ENCODE results near the gene FAT1.

DNA sequence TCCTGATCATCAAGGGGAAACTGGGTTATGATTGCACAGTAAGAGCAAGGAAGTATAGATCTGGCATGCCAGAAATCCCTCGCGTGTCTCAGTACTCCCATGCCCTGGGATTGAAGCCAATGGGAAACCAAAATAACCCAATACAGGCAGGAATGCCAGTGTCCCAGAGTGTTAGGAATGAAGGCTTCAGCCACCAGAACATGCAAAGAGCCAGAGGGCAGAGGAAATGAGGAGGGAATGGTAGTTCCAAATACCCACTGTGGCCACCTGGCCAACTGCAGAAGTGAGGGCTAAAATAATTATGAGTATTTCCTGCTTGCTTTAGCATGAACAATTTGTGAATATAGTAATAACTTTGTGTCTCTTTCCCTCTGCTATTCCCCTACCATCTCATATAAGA, 180.4 kb downstream of the FAT1 start:
- TF ChIP-seq POLR2A (IDR thresholded peaks at IDR 0.05): no peak
- TF ChIP-seq, protein P1, sequence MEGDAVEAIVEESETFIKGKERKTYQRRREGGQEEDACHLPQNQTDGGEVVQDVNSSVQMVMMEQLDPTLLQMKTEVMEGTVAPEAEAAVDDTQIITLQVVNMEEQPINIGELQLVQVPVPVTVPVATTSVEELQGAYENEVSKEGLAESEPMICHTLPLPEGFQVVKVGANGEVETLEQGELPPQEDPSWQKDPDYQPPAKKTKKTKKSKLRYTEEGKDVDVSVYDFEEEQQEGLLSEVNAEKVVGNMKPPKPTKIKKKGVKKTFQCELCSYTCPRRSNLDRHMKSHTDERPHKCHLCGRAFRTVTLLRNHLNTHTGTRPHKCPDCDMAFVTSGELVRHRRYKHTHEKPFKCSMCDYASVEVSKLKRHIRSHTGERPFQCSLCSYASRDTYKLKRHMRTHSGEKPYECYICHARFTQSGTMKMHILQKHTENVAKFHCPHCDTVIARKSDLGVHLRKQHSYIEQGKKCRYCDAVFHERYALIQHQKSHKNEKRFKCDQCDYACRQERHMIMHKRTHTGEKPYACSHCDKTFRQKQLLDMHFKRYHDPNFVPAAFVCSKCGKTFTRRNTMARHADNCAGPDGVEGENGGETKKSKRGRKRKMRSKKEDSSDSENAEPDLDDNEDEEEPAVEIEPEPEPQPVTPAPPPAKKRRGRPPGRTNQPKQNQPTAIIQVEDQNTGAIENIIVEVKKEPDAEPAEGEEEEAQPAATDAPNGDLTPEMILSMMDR (IDR thresholded peaks at IDR 0.05): no peak
